Parathyroid adenoma (tissue), 2 donors: ENCODE measurements around the gene SERTAD3.

ENCODE experiments used
- H2AFZ ChIP-seq: fragments of 300-600 bp; sonication (generic); one replicate; pipeline ENCODE4 v1.7.0; 2017; ENCODE audit warnings: antibody characterized with exemption, mild to moderate bottlenecking
- H3K27ac ChIP-seq: fragments of 300-600 bp; sonication (generic); one replicate; pipeline ENCODE4 v1.7.0; 2017
- H3K27me3 ChIP-seq: fragments of 300-600 bp; sonication (generic); one replicate; pipeline ENCODE4 v1.7.0; 2017; ENCODE audit warnings: low read length; ENCODE audit not compliant: control insufficient read depth, insufficient read depth
- H3K36me3 ChIP-seq: fragments of 300-600 bp; sonication (generic); one replicate; pipeline ENCODE4 v1.7.0; 2017; ENCODE audit warnings: low read length; ENCODE audit not compliant: control insufficient read depth, insufficient read depth
- H3K4me1 ChIP-seq: fragments of 300-600 bp; sonication (generic); one replicate; pipeline ENCODE4 v1.7.0; 2017; ENCODE audit warnings: control low read depth
- H3K4me2 ChIP-seq: fragments of 300-600 bp; sonication (generic); one replicate; pipeline ENCODE4 v1.7.0; 2017; ENCODE audit warnings: low read length
- H3K4me3 ChIP-seq: fragments of 300-600 bp; sonication (generic); one replicate; pipeline ENCODE4 v1.7.0; 2017; ENCODE audit warnings: low read depth, low read length
- H3K79me2 ChIP-seq: fragments of 300-600 bp; sonication (generic); one replicate; pipeline ENCODE4 v1.7.0; 2017; ENCODE audit warnings: control low read depth
- H3K9ac ChIP-seq: fragments of 300-600 bp; sonication (generic); one replicate; pipeline ENCODE4 v1.7.0; 2017; ENCODE audit warnings: mild to moderate bottlenecking
- H3K9me3 ChIP-seq: fragments of 300-600 bp; sonication (generic); one replicate; pipeline ENCODE4 v1.7.0; 2017; ENCODE audit warnings: low read length; ENCODE audit not compliant: control insufficient read depth
- TF ChIP-seq, protein P1 (sequence below): fragments of 300-600 bp; sonication (generic); IDR thresholded peaks from one replicate; pipeline ENCODE4 v1.7.0; 2017; ENCODE audit warnings: antibody characterized with exemption, mild to moderate bottlenecking
- donor health status: primary hyperparathyroidism.

Gene SERTAD3

DNA sequence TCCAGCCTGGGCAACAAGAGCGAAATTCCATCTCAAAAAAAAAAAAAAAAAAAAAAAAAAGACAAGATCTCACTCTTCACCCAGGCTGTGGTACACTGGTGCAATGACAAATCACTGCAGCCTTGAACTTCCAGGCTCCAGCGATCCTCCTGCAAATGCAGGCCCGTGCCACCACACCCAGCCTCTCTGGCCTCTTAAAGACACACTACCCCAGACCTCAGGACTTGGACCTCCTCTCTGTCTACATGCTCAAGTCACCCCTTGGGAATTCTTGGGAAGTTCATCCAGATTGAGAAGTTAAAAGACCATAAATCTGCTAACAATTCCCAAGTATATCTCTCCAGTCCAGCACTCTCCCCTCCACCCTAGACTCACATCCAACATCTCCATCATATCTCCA lies 43.6 kb downstream of the SERTAD3 start:
- H3K9me3 ChIP-seq = no peaks in the 10 kb centered on the region

DNA sequence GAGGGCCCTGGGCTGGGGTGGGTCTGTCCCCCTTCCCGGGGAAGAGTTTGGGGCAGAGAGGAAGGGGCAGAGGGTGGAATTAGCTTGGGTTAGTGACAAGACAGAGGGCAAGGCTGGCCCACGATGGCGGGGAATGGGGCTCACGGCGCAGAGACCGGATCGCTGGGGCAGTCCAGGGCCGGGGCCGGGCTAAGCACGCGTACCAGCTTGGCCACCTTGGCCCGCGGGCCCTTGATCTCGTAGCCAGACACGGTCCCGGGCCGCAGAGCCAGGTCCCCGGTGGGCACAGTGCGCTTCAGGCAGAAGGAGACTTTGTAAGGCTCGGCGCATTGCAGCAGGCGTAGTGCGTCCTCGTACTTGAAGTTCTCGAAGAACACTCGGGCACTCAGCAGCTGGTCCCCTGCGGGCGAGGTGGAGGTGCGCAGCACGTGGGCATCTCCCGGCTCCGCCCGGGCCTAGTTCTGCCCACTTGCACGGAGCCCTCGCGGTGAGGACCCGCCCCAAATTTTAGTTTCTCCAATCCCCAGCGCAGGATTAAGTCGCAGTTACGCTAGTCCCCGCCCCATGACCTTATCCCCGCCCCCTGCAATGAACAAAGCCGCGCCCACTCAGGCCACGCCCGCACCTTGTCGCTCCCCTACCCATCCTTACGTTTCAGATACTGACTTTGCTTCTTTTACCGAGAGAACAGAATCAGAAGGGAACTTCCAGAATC lies 45.6 kb downstream of the SERTAD3 start:
- no peaks in the 10 kb centered on the region for H3K4me1 ChIP-seq
- no peak overlapping the region for H3K27ac ChIP-seq
- no peaks in the 10 kb centered on the region for H3K27me3 ChIP-seq
- H3K9me3 ChIP-seq = no peaks in the 10 kb centered on the region
- no peaks in the 10 kb centered on the region for H3K79me2 ChIP-seq
- no peak overlapping the region for H3K4me3 ChIP-seq
- no peak overlapping the region for H3K4me2 ChIP-seq
- TF ChIP-seq, protein P1, sequence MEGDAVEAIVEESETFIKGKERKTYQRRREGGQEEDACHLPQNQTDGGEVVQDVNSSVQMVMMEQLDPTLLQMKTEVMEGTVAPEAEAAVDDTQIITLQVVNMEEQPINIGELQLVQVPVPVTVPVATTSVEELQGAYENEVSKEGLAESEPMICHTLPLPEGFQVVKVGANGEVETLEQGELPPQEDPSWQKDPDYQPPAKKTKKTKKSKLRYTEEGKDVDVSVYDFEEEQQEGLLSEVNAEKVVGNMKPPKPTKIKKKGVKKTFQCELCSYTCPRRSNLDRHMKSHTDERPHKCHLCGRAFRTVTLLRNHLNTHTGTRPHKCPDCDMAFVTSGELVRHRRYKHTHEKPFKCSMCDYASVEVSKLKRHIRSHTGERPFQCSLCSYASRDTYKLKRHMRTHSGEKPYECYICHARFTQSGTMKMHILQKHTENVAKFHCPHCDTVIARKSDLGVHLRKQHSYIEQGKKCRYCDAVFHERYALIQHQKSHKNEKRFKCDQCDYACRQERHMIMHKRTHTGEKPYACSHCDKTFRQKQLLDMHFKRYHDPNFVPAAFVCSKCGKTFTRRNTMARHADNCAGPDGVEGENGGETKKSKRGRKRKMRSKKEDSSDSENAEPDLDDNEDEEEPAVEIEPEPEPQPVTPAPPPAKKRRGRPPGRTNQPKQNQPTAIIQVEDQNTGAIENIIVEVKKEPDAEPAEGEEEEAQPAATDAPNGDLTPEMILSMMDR = no peak
- no peaks in the 10 kb centered on the region for H3K36me3 ChIP-seq
- no peak overlapping the region for H3K9ac ChIP-seq
- no peak overlapping the region for H2AFZ ChIP-seq

More for the DNA sequence above, 43.6 kb downstream of the SERTAD3 start:
- no peak overlapping the region for H2AFZ ChIP-seq
- no peak overlapping the region for H3K27ac ChIP-seq
- no peaks in the 10 kb centered on the region for H3K36me3 ChIP-seq
- no peak overlapping the region for H3K4me3 ChIP-seq
- TF ChIP-seq, protein P1 = no peak
- H3K27me3 ChIP-seq = no peaks in the 10 kb centered on the region
- H3K9ac ChIP-seq = no peak overlapping the region
- no peaks in the 10 kb centered on the region for H3K79me2 ChIP-seq
- no peaks in the 10 kb centered on the region for H3K4me1 ChIP-seq
- no peak overlapping the region for H3K4me2 ChIP-seq

DNA sequence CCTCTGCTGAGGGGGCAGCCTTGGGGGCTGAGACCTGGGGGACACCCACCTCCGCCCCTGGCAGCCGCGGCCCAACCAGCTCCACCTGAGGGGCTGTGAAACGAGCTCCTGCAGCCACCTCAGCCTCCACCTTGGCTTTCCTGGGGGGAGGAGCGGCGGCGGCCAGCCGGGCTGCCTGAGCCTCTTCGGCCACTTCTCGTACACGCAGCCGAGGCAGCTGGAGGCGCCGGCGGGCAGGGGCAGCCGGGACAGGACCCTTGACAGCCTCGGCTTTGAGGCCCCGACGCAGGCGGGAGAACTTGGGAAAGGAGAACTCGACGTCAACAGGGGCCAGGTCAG lies 46.6 kb downstream of the SERTAD3 start:
- Histone ChIP-seq H3K4me3 (no peak overlapping the region), H2AFZ (no peak overlapping the region), H3K4me1 (peaks cover 9% of the 10 kb centered on the region), H3K79me2 (no peaks in the 10 kb centered on the region), H3K27ac (no peak overlapping the region), H3K4me2 (no peak overlapping the region), H3K27me3 (no peaks in the 10 kb centered on the region), H3K36me3 (no peaks in the 10 kb centered on the region), H3K9ac (no peak overlapping the region), H3K9me3 (no peaks in the 10 kb centered on the region)
- TF ChIP-seq, protein P1 = no peak

DNA sequence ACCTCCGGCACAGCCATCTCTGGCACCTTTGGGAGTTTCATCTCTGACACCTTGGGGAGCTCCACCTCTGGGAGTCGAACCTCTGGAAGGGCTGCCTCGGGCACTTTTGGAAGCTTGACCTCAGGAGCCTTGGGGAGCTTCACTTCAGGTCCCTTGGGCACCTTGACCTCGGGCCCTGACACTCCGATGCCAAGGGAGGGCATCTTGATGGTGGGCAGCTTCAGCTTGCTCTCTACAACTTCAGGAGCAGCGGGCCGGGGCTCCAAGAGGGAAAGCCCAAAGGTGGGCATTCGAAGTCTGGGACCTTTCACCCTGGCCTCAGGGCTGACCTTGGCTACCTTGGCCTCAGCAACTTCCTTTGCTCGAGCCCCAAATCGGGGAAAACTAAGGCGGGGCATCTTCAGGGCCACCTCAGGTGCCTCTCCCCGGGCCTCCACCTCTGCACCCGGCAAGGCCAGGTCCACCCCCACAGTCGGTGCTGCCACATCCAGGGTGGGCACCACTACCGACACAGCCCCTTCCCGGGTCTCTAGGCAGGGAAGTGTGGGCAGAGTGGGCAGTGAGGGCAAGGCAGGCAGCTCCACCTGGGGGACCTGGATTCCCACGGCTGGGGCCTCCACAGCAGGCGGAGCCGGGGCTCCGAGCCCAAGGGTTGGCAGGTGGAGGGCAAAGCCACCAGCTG lies 47.1 kb downstream of the SERTAD3 start:
- no peak overlapping the region for H3K9ac ChIP-seq
- TF ChIP-seq, protein P1 = no peak
- no peak overlapping the region for H3K4me3 ChIP-seq

DNA sequence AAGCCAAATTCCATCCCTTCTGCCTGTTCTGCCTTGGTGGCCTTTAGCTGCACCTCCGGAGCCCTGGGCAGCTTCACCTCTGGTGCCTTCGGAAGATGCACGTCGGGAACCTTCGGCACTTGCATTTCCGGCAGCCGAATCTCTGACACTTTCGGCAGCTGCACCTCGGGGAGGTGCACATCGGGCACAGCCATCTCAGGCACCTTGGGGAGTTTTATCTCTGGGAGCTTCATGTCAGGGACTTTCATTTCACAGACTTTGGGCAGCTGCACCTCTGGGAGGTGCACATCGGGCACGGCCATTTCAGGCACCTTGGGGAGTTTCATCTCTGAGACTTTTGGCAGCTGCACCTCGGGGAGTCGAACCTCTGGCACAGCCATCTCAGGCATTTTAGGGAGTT lies 48.2 kb downstream of the SERTAD3 start:
- Histone ChIP-seq H3K27me3 (no peaks in the 10 kb centered on the region), H3K9me3 (no peaks in the 10 kb centered on the region), H3K9ac (no peak overlapping the region), H3K27ac (no peak overlapping the region), H3K4me1 (peaks cover 10% of the 10 kb centered on the region), H3K36me3 (no peaks in the 10 kb centered on the region), H3K4me3 (no peak overlapping the region), H3K79me2 (no peaks in the 10 kb centered on the region), H3K4me2 (no peak overlapping the region), H2AFZ (no peak overlapping the region)
- TF ChIP-seq, protein P1 = no peak

More for the DNA sequence above, 47.1 kb downstream of the SERTAD3 start:
- peaks cover 10% of the 10 kb centered on the region for H3K4me1 ChIP-seq
- H3K79me2 ChIP-seq = no peaks in the 10 kb centered on the region
- H3K4me2 ChIP-seq = no peak overlapping the region
- no peak overlapping the region for H2AFZ ChIP-seq
- H3K27ac ChIP-seq = no peak overlapping the region
- H3K36me3 ChIP-seq = no peaks in the 10 kb centered on the region
- H3K9me3 ChIP-seq = no peaks in the 10 kb centered on the region
- no peaks in the 10 kb centered on the region for H3K27me3 ChIP-seq
